Transverse colon (tissue), 4 donors: ENCODE results near the gene STAB2.

Source experiments
- EP300 ChIP-seq: sonication (generic); formaldehyde crosslinking; IDR thresholded peaks from one replicate; pipeline ENCODE4 v1.6.1; 2017; ENCODE audit warnings: antibody characterized with exemption, low read depth
- POLR2A ChIP-seq: fragments of 450-650 bp; IDR thresholded peaks from one replicate; pipeline ENCODE4 v1.6.1; 2016; ENCODE audit warnings: antibody characterized with exemption, mild to moderate bottlenecking, moderate library complexity
- POLR2AphosphoS5 ChIP-seq, 3 donors: sonication (generic); formaldehyde crosslinking; IDR thresholded peaks; one replicate each; pipeline ENCODE4 v1.6.1; 2016; ENCODE audit warnings: antibody characterized with exemption in 3 of 3
- TF ChIP-seq, protein P1 (sequence below), 5 experiments: fragments of 200-600 bp in 3 of 5; fragments of 450-650 bp in 2 of 5; sonication (generic) in 3 of 5; IDR thresholded peaks; 1 replicate in 2 of 5; 2 replicates in 3 of 5; pipeline ENCODE4 v1.5.1; 2016 to 2017; ENCODE audit warnings: antibody characterized with exemption in 5 of 5, inconsistent platforms in 3 of 5, mild to moderate bottlenecking in 2 of 5, moderate library complexity in 1 of 5

DNA sequence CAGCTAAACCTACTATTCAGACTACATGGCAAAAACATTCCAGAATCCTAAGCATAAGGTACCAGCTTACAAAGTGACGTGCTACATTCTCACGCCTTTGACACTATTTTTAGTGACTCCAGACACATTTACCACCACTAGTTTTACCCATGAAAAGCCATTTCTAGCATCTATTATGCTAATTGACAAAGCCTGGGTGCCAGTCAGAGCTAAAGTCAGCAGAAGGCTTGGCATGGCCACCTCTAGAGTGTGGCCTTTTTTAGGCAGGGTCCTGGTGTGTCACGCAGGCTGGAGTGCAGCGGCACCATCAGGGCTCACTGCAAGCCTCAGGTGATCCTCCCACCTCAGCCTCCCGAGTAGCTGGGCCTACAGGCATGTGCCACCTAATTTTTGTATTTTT, 178.2 kb downstream of the STAB2 start:
- TF ChIP-seq, protein P1, sequence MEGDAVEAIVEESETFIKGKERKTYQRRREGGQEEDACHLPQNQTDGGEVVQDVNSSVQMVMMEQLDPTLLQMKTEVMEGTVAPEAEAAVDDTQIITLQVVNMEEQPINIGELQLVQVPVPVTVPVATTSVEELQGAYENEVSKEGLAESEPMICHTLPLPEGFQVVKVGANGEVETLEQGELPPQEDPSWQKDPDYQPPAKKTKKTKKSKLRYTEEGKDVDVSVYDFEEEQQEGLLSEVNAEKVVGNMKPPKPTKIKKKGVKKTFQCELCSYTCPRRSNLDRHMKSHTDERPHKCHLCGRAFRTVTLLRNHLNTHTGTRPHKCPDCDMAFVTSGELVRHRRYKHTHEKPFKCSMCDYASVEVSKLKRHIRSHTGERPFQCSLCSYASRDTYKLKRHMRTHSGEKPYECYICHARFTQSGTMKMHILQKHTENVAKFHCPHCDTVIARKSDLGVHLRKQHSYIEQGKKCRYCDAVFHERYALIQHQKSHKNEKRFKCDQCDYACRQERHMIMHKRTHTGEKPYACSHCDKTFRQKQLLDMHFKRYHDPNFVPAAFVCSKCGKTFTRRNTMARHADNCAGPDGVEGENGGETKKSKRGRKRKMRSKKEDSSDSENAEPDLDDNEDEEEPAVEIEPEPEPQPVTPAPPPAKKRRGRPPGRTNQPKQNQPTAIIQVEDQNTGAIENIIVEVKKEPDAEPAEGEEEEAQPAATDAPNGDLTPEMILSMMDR (IDR thresholded peaks at IDR 0.05), result no peak
- no peak for TF ChIP-seq POLR2A
- no peak for TF ChIP-seq POLR2AphosphoS5 (IDR thresholded peaks at IDR 0.05)
- TF ChIP-seq EP300, result no peak
